ENCODE measurements around the gene ATF3.

ATF3 gene

GRCh38 chr1:212595229-212595628 lies 13.3 kb upstream of the ATF3 start:
- H3K27me3 Mint-ChIP-seq: peaks cover 9 to 21% of the 10 kb centered on the region in 2 donors
- H3K27ac Mint-ChIP-seq: no peak overlapping the region
- no peaks in the 10 kb centered on the region for H3K9me3 Mint-ChIP-seq
- H3K4me1 Mint-ChIP-seq: peaks cover 9 to 15% of the 10 kb centered on the region in 2 donors
- no peaks in the 10 kb centered on the region for H3K36me3 Mint-ChIP-seq
- no peak for ATAC-seq (replicated peaks)
- no peak for DNase-seq
- H3K4me3 Mint-ChIP-seq: no peak overlapping the region

GRCh38 chr1:212595787-212596714 lies 12.5 kb upstream of the ATF3 start:
- peak overlapping the region; percentile 36 to 56 for H3K4me3 Mint-ChIP-seq
- peaks cover 9 to 15% of the 10 kb centered on the region in 2 donors for H3K4me1 Mint-ChIP-seq
- no peaks in the 10 kb centered on the region for H3K36me3 Mint-ChIP-seq
- no peaks in the 10 kb centered on the region for H3K9me3 Mint-ChIP-seq
- ATAC-seq (replicated peaks): peak; percentile 98
- H3K27ac Mint-ChIP-seq: peak overlapping the region; percentile 91
- DNase-seq: no peak
- H3K27me3 Mint-ChIP-seq: peaks cover 17% of the 10 kb centered on the region in 2 donors

- Mint-ChIP-seq H3K9me3 (no peaks in the 10 kb centered on the region), H3K27ac (peak overlapping the region; percentile 91), H3K27me3 (peaks cover 14 to 25% of the 10 kb centered on the region in 2 donors), H3K4me3 (no peak overlapping the region), H3K36me3 (no peaks in the 10 kb centered on the region), H3K4me1 (peaks cover 9 to 19% of the 10 kb centered on the region in 2 donors)
- DNase-seq (no peak), ATAC-seq (replicated peaks) (no peak)
Measured at GRCh38 chr1:212596798-212597197, 11.8 kb upstream of the ATF3 start.

GRCh38 chr1:212597487-212597886 lies 11.1 kb upstream of the ATF3 start:
- Mint-ChIP-seq H3K27ac (no peak overlapping the region), H3K4me1 (peaks cover 9 to 21% of the 10 kb centered on the region in 2 donors), H3K27me3 (peaks cover 10 to 27% of the 10 kb centered on the region in 2 donors), H3K9me3 (no peaks in the 10 kb centered on the region), H3K36me3 (no peaks in the 10 kb centered on the region), H3K4me3 (no peak overlapping the region)
- ATAC-seq (replicated peaks) (no peak), DNase-seq (no peak)

- H3K9me3 Mint-ChIP-seq: no peaks in the 10 kb centered on the region
- H3K27ac Mint-ChIP-seq: no peak overlapping the region
- no peak overlapping the region for H3K4me3 Mint-ChIP-seq
- peaks cover 9 to 20% of the 10 kb centered on the region in 2 donors for H3K4me1 Mint-ChIP-seq
- no peak for DNase-seq
- ATAC-seq (replicated peaks): no peak
- peaks cover 21 to 48% of the 10 kb centered on the region in 2 donors for H3K27me3 Mint-ChIP-seq
- no peaks in the 10 kb centered on the region for H3K36me3 Mint-ChIP-seq
Measured at GRCh38 chr1:212600071-212600915, 8.3 kb upstream of the ATF3 start.

- no peaks in the 10 kb centered on the region for H3K9me3 Mint-ChIP-seq
- ATAC-seq (replicated peaks) (no peak), DNase-seq (no peak)
- no peaks in the 10 kb centered on the region for H3K36me3 Mint-ChIP-seq
- H3K4me1 Mint-ChIP-seq: peaks cover 6 to 13% of the 10 kb centered on the region in 2 donors
- no peak overlapping the region for H3K27ac Mint-ChIP-seq
- peaks cover 27 to 55% of the 10 kb centered on the region in 2 donors for H3K27me3 Mint-ChIP-seq
- H3K4me3 Mint-ChIP-seq: no peak overlapping the region
Measured at GRCh38 chr1:212600980-212601379, 7.6 kb upstream of the ATF3 start.

GRCh38 chr1:212601524-212601923 lies 7.0 kb upstream of the ATF3 start:
- Mint-ChIP-seq H3K27me3 (peaks cover 30 to 60% of the 10 kb centered on the region in 2 donors), H3K4me3 (no peak overlapping the region), H3K36me3 (no peaks in the 10 kb centered on the region), H3K9me3 (no peaks in the 10 kb centered on the region), H3K4me1 (peaks cover 2 to 9% of the 10 kb centered on the region in 2 donors), H3K27ac (no peak overlapping the region)
- ATAC-seq (replicated peaks) (peak; percentile 42 to 51), DNase-seq (no peak)

GRCh38 chr1:212605441-212606394 lies 2.8 kb upstream of the ATF3 start:
- peaks cover 44 to 74% of the 10 kb centered on the region in 2 donors for H3K27me3 Mint-ChIP-seq
- H3K4me3 Mint-ChIP-seq: peak overlapping the region in 1 of 2 donors; percentile 12
- H3K4me1 Mint-ChIP-seq: peaks cover 11 to 34% of the 10 kb centered on the region in 2 donors
- peaks cover 2% of the 10 kb centered on the region in 2 donors for H3K36me3 Mint-ChIP-seq
- no peak overlapping the region for H3K27ac Mint-ChIP-seq
- DNase-seq (no peak), ATAC-seq (replicated peaks) (no peak)
- no peaks in the 10 kb centered on the region for H3K9me3 Mint-ChIP-seq

- Mint-ChIP-seq H3K4me1 (peaks cover 16 to 38% of the 10 kb centered on the region in 2 donors), H3K4me3 (peak overlapping the region; percentile 87 to 93), H3K27ac (peak overlapping the region; percentile 77), H3K27me3 (peaks cover 49 to 74% of the 10 kb centered on the region in 2 donors), H3K36me3 (peaks cover 4 to 5% of the 10 kb centered on the region in 2 donors), H3K9me3 (no peaks in the 10 kb centered on the region)
- ATAC-seq (replicated peaks): no peak
- DNase-seq: peak; percentile 16
Measured at GRCh38 chr1:212606395-212607205, 2.0 kb upstream of the ATF3 start.

GRCh38 chr1:212607206-212607912 lies 1.2 kb upstream of the ATF3 start:
- Mint-ChIP-seq H3K27me3 (peaks cover 49 to 71% of the 10 kb centered on the region in 2 donors), H3K27ac (peak overlapping the region; percentile 95), H3K4me1 (peaks cover 16 to 34% of the 10 kb centered on the region in 2 donors), H3K4me3 (peak overlapping the region; percentile 87 to 93), H3K9me3 (no peaks in the 10 kb centered on the region), H3K36me3 (peaks cover 4 to 5% of the 10 kb centered on the region in 2 donors)
- peak; percentile 26 for DNase-seq
- peak in 1 of 2 donors; percentile 0 for ATAC-seq (replicated peaks)

GRCh38 chr1:212607913-212608391 lies 609 bp upstream of the ATF3 start:
- Mint-ChIP-seq H3K27ac (peak overlapping the region; percentile 95), H3K9me3 (no peaks in the 10 kb centered on the region), H3K27me3 (peaks cover 49 to 69% of the 10 kb centered on the region in 2 donors), H3K4me3 (peak overlapping the region; percentile 87 to 93), H3K36me3 (peaks cover 4 to 5% of the 10 kb centered on the region in 2 donors), H3K4me1 (peaks cover 16 to 34% of the 10 kb centered on the region in 2 donors)
- ATAC-seq (replicated peaks) (peak; percentile 15 to 18), DNase-seq (no peak)

All from stimulated activated naive B cell treated with anti-CD40 and anti-IgM and Interleukin-4, amounts not matched to agents 10 μg/mL and 1 μg/mL and 100 μg/mL, for 72 hours (primary cell).